ENCODE data around the gene PTPRN2.
"Not testable (repeated sequence)": the region's sequence is repeated elsewhere in the genome, so short reads cannot be mapped to it uniquely, and the experiment has no call there.

Gene PTPRN2

GRCh38 chr7:158358926-158359645 lies 228.5 kb downstream of the PTPRN2 start:
- no peak for DNase-seq

- DNase-seq: no peak
Observed at GRCh38 chr7:158357898-158358821, 229.5 kb downstream of the PTPRN2 start.

DNA sequence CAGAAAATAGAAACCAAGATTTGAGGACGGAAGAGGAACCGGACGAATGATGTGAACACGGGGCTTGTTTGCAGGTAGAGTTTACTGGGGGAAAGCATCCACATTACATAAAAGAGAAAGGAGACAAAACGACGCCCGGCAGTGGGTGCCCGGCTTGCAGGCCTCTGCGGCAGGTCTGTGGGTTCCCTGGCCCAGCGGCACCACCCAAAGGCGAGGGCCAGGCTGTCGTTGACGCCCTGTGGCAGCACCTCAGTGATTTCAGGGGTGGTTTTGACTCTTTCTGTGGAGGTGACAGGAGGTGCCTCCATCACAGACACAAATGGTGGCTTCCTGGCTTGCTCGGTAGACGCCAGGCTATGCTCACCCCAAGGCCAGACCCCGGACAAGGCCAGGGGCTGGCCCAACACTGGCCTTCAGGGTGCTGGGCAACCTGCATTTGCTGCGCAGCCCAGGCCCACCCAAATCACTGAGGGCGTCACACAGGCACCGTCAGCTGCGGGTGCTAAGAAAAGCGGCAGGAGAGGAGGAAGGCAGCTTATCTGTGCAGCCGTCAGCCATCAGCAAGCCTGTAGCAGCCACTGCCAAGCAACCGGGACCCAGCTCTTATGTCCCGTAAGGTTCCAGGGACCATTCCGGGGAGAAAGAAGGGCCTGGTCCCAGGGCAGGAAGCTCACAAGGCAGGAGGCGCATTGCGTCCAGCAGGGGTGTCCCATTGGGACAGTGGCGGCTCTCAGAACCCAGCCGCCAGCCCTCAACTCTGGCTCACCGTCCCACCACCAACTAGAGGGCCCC lies 230.3 kb downstream of the PTPRN2 start:
- DNase-seq: no peak

GRCh38 chr7:158356454-158356853 lies 231.2 kb downstream of the PTPRN2 start:
- no peak for DNase-seq

GRCh38 chr7:158355456-158356065 lies 232.1 kb downstream of the PTPRN2 start:
- no peak for DNase-seq

- DNase-seq: no peak
Observed at GRCh38 chr7:158354861-158355260, 232.8 kb downstream of the PTPRN2 start.

GRCh38 chr7:158353606-158354570 lies 233.7 kb downstream of the PTPRN2 start:
- DNase-seq: peak; percentile 10

GRCh38 chr7:158351899-158352729 lies 235.5 kb downstream of the PTPRN2 start:
- not testable (repeated sequence) for DNase-seq

DNA sequence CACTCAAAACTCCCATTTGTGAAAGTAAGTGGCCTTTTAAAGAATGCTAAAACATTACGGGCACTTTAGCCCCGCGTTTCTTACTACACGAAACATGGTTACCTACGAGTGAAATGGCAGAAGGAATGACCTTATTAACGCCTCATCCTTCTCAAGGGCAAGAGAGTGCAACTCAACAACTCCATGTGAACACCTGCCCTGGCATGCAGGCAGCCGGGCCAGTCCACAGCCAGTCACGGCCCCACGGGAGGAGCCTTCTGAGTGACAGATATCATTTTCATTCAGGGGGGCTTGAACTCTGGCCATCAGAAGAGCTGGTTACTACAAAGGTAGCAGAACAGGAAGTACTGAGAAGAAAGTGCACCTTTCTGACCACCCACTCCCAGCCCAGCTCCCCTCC lies 236.1 kb downstream of the PTPRN2 start:
- DNase-seq: no peak

DNA sequence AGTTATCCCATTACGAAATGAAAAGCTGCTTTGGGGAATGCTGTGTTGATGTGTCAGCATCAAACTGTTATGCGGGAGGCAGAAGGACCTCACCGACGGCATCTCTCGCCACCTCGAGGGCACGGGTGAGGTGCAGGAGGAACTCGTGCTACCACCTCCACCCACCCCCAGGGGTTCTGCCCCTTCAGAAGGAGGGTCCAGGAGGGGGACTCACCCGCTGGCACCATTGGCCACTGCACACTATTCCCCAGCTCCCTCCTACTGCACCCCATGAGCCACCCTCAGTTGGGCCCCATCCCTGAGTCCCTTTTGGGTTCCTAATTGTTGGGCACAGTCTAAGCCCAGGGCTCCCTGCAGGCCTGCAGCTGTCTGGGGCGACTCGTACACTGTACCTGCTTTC lies 236.6 kb downstream of the PTPRN2 start:
- DNase-seq: no peak

GRCh38 chr7:158350166-158350900 lies 237.3 kb downstream of the PTPRN2 start:
- no peak for DNase-seq

DNA sequence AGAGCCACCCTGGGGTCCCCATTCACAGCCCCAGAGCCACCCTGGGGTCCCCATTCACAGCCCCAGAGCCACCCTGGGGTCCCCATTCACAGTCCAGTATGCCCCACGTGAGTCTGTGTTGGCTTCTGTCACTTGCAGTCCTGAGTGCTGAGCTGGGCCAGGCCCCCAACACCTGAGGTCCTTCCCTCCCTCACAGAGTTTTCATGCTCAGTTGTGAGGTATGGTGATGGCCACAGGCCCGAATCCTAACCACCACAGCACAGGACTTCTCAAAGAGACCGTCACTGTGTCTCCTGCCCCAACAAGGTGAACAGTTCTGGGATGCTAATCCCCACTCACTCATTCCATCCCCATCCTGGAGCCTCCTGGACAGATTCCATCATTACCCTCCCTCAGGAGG lies 239.2 kb downstream of the PTPRN2 start:
- DNase-seq: no peak

DNA sequence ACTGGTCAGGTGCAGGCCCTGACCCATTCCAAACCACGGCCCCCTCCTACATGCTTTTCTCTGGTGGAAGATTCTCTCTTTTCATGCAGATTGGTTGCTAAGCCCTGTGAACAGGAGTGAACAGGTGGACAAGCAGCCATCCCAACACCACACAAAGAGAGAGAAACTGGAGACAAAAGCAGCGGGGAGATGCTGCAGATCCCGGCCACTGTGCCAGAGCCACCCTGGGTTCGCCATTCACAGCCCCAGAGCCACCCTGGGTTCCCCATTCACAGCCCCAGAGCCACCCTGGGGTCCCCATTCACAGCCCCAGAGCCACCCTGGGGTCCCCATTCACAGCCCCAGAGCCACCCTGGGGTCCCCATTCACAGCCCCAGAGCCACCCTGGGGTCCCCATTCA lies 239.6 kb downstream of the PTPRN2 start:
- DNase-seq: not testable (repeated sequence)

DNA sequence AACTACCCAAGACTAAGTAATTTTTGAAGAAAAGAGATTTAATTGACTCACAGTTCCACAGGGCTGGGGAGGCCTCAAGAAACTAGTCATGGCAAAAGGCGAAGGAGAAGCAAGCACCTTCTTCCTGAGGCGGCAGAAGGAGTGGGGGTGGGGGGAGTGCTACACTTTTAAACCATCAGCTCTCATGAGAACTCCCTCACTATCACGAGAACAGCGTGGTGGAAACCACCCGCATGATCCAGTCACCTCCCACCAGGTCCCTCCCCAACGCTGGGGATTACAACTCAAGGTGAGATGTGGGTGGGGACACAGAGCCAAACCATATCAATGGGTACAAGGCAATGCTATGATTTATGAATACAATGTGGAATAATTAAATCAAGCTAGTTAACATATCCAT lies 241.9 kb downstream of the PTPRN2 start:
- no peak for DNase-seq

- no peak for DNase-seq
Observed at GRCh38 chr7:158344706-158345300, 242.8 kb downstream of the PTPRN2 start.

GRCh38 chr7:158343936-158344455 lies 243.6 kb downstream of the PTPRN2 start:
- no peak for DNase-seq

DNA sequence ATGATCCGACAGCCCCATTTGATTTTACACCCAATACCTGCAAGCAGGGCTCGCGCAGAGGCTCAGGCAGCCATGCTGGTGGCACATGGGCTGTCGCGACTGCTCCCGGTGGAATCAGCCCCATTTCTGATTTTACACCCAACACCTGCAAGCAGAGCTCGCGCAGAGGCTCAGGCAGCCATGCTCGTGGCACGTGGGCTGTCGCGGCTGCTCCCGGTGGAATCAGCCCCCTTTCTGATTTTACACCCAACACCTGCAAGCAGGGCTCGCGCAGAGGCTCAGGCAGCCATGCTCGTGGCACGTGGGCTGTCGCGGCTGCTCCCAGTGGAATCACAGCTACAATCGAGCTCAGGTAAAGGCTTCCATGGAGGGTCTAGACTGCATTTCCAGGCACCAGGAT lies 244.1 kb downstream of the PTPRN2 start:
- DNase-seq: no peak

- DNase-seq: not testable (repeated sequence)
Observed at GRCh38 chr7:158341097-158341496, 246.5 kb downstream of the PTPRN2 start.

GRCh38 chr7:158336952-158337351 lies 250.7 kb downstream of the PTPRN2 start:
- not testable (repeated sequence) for DNase-seq
